ENCODE measurements around the gene AKAP13.

The AKAP13 gene

DNA sequence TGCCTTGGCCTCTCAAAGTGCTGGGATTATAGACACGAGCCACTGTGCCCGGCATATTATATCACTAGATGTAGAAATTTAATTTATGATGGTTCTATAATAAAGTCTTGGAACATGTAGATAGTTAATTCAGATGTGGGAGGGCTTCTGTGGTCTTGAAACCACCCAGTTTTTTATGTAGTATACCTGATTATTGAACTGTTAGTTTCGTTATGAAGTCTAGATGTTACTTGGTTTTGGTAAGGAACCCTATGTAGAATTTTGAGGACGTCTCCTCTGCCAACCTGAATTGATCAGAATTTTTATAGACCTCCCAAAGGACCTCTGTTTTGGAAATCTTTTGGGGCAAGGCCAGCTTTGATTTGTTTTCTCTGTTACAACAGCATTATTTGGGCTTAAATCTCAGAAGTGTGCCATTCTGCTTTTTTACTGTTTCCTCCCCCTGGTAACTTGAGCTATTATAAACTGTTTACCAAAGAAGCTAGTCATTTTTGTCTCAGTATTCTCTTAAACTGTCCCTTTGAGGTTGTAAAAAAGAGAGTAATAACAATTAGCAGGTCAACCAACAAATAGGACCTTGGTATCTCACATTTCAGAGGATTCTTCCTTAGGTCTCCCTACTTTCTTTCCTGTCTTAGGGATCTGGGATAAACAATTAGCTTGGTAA, 20.8 kb downstream of the AKAP13 start:
- TF ChIP-seq, protein P1, sequence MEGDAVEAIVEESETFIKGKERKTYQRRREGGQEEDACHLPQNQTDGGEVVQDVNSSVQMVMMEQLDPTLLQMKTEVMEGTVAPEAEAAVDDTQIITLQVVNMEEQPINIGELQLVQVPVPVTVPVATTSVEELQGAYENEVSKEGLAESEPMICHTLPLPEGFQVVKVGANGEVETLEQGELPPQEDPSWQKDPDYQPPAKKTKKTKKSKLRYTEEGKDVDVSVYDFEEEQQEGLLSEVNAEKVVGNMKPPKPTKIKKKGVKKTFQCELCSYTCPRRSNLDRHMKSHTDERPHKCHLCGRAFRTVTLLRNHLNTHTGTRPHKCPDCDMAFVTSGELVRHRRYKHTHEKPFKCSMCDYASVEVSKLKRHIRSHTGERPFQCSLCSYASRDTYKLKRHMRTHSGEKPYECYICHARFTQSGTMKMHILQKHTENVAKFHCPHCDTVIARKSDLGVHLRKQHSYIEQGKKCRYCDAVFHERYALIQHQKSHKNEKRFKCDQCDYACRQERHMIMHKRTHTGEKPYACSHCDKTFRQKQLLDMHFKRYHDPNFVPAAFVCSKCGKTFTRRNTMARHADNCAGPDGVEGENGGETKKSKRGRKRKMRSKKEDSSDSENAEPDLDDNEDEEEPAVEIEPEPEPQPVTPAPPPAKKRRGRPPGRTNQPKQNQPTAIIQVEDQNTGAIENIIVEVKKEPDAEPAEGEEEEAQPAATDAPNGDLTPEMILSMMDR (IDR thresholded peaks at IDR 0.05; ENCODE audit: low read depth, low read length, missing control alignments), result no peak
- no peak overlapping the region for H3K4me3 ChIP-seq (replicated peaks; ENCODE audit: low read depth, low read length)
- no peak for DNase-seq (ENCODE audit: extremely low read depth, low read depth)

- TF ChIP-seq, protein P1 (IDR thresholded peaks at IDR 0.05; ENCODE audit: low read depth, low read length, missing control alignments), result no peak
- DNase-seq (ENCODE audit: extremely low read depth, low read depth), result no peak
- H3K4me3 ChIP-seq (replicated peaks; ENCODE audit: low read depth, low read length), result no peak overlapping the region
Measured at GRCh38 chr15:85402195-85402881, 21.9 kb downstream of the AKAP13 start.

- no peak overlapping the region for H3K4me3 ChIP-seq (replicated peaks; ENCODE audit: low read depth, low read length)
- no peak for DNase-seq (ENCODE audit: extremely low read depth, low read depth)
- TF ChIP-seq, protein P1 (IDR thresholded peaks at IDR 0.05; ENCODE audit: low read depth, low read length, missing control alignments), result no peak
Measured at GRCh38 chr15:85403745-85404144, 23.3 kb downstream of the AKAP13 start.

DNA sequence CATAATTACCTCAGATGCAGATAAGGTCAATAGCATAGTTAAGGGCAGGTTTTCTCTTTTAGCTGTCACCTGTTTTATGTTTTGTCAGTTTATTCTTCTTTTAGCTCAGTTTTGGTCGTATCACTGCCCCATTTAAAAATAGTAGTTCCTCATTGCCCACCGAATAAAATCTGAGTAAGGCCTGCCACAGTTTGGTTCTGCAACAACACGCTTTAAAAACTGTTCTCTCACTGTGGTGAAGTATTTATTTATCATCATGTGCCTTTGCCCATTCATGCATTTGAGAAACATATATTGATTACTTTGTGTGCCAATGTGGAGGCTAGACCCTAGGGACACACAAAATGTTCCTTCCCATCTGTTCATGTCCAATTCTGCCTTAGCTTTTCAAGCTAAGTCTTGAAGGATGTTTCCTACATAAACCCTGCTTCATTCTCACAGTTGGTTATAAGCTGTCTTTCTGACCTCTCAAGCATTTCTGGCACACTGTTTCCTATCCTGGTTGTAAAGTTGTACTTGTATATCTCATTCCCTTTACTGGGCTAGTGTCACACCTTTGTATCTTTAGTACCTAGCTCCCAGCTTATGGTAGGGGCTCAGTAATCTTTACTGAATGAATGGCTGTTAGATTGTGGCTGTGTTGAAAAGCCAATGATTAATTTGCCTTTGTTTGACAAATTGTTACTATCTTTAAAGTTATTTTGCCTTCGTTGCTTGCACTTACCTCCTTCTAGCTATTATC, 23.9 kb downstream of the AKAP13 start:
- TF ChIP-seq, protein P1 (IDR thresholded peaks at IDR 0.05; ENCODE audit: low read depth, low read length, missing control alignments), result no peak
- no peak for DNase-seq (ENCODE audit: extremely low read depth, low read depth)
- no peak overlapping the region for H3K4me3 ChIP-seq (replicated peaks; ENCODE audit: low read depth, low read length)

DNA sequence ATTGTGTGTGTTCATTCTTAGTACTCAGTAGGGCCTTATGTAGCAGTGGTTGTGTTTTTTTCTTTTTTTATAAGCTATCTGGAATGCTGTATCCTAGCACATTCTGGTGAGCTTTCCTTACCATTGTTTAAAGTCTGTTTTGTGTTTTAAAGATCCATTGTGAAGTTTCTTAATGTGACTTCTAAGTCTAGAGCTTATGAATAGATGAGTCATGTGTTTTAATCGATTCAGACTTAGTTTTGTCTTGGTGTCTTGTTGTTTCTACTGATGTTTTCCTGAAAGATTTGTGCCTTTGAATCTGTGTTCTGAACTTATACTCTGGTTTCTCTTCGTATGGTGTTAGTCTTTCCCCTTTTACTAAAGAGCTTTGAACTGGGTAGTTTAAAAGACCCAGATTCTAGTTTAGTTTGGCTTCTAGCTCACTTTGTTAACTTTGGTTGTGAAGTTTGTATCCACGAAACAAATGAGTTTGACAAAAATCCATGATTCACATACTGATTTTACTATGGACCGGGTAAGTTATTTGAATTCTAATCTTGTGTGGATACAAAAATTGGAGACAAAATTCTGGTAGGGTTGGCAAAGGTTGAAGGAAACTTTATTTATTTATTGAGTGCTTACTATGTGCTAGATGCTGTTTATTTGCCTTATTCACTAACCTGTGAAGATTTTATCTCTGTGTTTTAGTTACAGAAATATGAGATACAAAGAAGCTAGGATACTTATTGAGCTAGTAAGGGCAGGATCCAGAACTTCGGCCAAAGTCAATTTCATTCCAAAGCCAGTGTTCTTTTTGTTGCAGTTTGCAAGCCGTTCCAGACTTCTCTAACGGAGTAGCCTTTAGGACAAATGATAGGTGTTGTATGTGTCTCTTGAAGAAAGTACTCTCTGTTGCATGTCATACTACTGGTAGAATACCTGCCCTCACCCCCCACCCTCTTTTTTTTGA, 24.8 kb downstream of the AKAP13 start:
- TF ChIP-seq, protein P1 (IDR thresholded peaks at IDR 0.05; ENCODE audit: low read depth, low read length, missing control alignments), result no peak
- no peak for DNase-seq (ENCODE audit: extremely low read depth, low read depth)
- H3K4me3 ChIP-seq (replicated peaks; ENCODE audit: low read depth, low read length), result no peak overlapping the region

GRCh38 chr15:85406916-85407315, 26.5 kb downstream of the AKAP13 start:
- TF ChIP-seq, protein P1 (IDR thresholded peaks at IDR 0.05; ENCODE audit: low read depth, low read length, missing control alignments), result no peak
- DNase-seq (ENCODE audit: extremely low read depth, low read depth), result no peak
- no peak overlapping the region for H3K4me3 ChIP-seq (replicated peaks; ENCODE audit: low read depth, low read length)
